Measurements from ENCODE around the gene NYAP2. TPM values are rescaled to one million over a fixed set of nuclear protein-coding genes. Genes with fewer than 3 reads are reported as not detected.

Gene NYAP2
- total and polyA plus RNA-seq, 2 experiments from 2014 or later = not detected

DNA sequence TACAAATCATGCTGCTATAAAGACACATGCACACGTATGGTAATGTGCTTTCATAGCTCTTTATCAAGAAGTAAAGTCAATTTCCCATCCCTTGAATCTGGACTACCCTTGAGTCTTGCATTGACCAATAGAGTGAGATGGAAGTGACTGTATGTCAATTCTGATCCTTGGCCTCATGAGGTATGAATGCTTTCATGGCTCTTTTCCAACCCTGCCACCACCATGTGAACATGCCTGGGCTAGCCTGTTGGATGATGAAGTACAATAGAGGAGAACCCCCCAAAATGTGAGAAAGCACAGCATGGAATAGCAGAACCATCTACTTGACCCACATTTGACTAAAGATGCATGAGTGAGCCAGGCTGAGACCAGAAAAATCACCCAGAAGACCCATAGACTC, 237.0 kb downstream of the NYAP2 start:
- Histone ChIP-seq H3K9me3 (ENCODE audit: low read depth) (no peaks in the 10 kb centered on the region), H3K4me1 (ENCODE audit: low read depth) (no peaks in the 10 kb centered on the region), H3K27ac (no peak overlapping the region), H3K27me3 (no peaks in the 10 kb centered on the region), H3K4me3 (no peak overlapping the region), H3K36me3 (no peaks in the 10 kb centered on the region)
- no peak for DNase-seq (ENCODE audit: low read depth in 1 of 2, low spot score in 1 of 2)
- TF ChIP-seq, protein P1, sequence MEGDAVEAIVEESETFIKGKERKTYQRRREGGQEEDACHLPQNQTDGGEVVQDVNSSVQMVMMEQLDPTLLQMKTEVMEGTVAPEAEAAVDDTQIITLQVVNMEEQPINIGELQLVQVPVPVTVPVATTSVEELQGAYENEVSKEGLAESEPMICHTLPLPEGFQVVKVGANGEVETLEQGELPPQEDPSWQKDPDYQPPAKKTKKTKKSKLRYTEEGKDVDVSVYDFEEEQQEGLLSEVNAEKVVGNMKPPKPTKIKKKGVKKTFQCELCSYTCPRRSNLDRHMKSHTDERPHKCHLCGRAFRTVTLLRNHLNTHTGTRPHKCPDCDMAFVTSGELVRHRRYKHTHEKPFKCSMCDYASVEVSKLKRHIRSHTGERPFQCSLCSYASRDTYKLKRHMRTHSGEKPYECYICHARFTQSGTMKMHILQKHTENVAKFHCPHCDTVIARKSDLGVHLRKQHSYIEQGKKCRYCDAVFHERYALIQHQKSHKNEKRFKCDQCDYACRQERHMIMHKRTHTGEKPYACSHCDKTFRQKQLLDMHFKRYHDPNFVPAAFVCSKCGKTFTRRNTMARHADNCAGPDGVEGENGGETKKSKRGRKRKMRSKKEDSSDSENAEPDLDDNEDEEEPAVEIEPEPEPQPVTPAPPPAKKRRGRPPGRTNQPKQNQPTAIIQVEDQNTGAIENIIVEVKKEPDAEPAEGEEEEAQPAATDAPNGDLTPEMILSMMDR (IDR thresholded peaks at IDR 0.05; ENCODE audit: low read depth, low read length) = no peak

DNA sequence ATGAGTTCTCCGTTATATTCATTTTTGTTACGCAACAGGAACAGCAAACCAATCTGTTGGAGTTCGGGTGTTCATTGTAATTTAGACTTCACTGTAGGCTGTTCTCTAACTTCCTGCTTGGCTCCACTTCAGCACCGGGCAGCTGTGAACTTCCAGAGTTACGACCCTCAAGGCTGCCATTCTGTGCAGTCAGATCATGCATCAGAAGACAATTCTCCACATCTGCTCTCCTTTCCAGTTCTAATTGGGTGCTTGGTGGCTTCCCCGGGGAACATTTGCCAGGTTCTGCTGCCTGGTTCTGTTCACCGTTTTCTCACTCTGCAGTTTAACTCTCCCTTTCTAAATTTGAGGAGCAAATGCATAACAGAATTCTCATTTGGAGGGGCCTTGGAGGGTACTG, 237.7 kb downstream of the NYAP2 start:
- H3K4me3 ChIP-seq = no peak overlapping the region
- TF ChIP-seq, protein P1 (IDR thresholded peaks at IDR 0.05; ENCODE audit: low read depth, low read length) = no peak
- H3K4me1 ChIP-seq (ENCODE audit: low read depth) = no peaks in the 10 kb centered on the region
- H3K27ac ChIP-seq = no peak overlapping the region
- no peaks in the 10 kb centered on the region for H3K9me3 ChIP-seq (ENCODE audit: low read depth)
- no peaks in the 10 kb centered on the region for H3K27me3 ChIP-seq
- no peaks in the 10 kb centered on the region for H3K36me3 ChIP-seq
- peak in 1 of 2 donors; percentile 1 for DNase-seq (ENCODE audit: low read depth in 1 of 2, low spot score in 1 of 2)

DNA sequence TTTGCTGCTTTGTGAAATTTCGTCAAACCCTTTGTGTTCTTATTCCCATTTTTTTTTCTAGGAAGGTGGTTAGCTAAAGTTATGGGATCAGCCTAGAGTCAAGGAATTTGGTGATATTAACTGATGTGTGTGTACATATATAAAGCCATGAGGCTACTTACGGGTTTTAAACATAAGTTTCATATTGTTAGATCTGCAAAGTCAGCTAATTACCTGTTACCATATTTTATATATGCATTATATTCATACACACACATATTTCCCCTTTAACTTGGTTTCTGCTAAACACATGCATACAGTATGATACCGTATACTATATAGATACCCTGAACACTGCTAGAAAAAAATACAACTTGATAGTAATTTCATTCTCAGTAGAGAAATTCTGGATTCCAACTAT, 241.0 kb downstream of the NYAP2 start:
- TF ChIP-seq, protein P1 (IDR thresholded peaks at IDR 0.05; ENCODE audit: low read depth, low read length) = no peak
- Histone ChIP-seq H3K36me3 (no peaks in the 10 kb centered on the region), H3K4me1 (ENCODE audit: low read depth) (no peaks in the 10 kb centered on the region), H3K27me3 (no peaks in the 10 kb centered on the region), H3K4me3 (no peak overlapping the region), H3K27ac (no peak overlapping the region), H3K9me3 (ENCODE audit: low read depth) (no peaks in the 10 kb centered on the region)
- DNase-seq (ENCODE audit: low read depth in 1 of 2, low spot score in 1 of 2) = no peak

DNA sequence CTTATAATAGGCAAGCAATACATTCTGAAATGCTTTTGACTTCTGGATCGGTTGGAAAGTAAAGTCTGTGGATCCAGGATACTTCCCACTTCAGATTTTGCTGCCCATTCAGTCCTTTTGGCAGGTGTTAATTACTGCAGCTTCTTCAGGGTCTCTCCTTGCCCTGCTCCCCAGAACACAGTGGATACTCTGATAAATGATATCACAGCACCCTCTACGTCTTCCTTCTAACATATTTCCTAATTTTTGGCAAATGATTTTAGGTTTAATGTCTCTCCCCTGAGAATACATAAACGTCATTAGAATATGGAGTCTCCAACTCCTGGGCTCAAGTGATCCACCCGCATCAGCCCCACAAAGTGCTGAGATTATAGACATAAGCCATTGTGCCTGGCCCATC, 249.8 kb downstream of the NYAP2 start:
- no peak overlapping the region for H3K4me3 ChIP-seq

DNA sequence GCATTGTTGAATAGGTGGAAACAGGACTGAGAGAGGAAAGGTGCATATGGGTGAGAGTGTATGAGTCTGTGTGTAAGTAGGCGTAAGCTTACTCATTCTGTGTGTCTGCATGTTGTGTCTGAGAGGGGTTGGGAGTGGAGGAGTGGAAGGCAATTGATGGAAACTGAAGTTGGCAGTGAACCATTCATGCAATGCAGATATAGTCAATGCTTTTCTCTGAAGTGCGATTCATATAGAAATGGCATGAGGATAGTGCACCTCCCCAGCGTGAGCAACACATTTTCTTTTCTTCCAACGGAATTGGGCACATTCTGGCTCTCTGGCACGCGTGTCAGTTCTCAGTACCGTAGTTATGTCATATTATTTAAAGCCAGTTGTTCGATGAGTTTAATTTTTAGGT, 250.5 kb downstream of the NYAP2 start:
- no peaks in the 10 kb centered on the region for H3K4me1 ChIP-seq (ENCODE audit: low read depth)
- no peaks in the 10 kb centered on the region for H3K27me3 ChIP-seq
- H3K4me3 ChIP-seq = no peak overlapping the region
- no peaks in the 10 kb centered on the region for H3K9me3 ChIP-seq (ENCODE audit: low read depth)
- TF ChIP-seq, protein P1 (IDR thresholded peaks at IDR 0.05; ENCODE audit: low read depth, low read length) = no peak
- H3K27ac ChIP-seq = no peak overlapping the region
- no peak for DNase-seq (ENCODE audit: low read depth in 1 of 2, low spot score in 1 of 2)
- no peaks in the 10 kb centered on the region for H3K36me3 ChIP-seq

More for the DNA sequence above, 249.8 kb downstream of the NYAP2 start:
- no peak for DNase-seq (ENCODE audit: low read depth in 1 of 2, low spot score in 1 of 2)
- Histone ChIP-seq H3K27ac (no peak overlapping the region), H3K27me3 (no peaks in the 10 kb centered on the region), H3K9me3 (ENCODE audit: low read depth) (no peaks in the 10 kb centered on the region), H3K36me3 (no peaks in the 10 kb centered on the region), H3K4me1 (ENCODE audit: low read depth) (no peaks in the 10 kb centered on the region)
- TF ChIP-seq, protein P1 (IDR thresholded peaks at IDR 0.05; ENCODE audit: low read depth, low read length) = no peak

All from cardiac muscle cell (in vitro differentiated cells and primary cell).